SIG-M5 treated with dmso at 0.1 percent for 504 hours (cell line): ENCODE measurements around the gene ASAP2.

Experiments
- DNase-seq: peaks from one replicate; lab custom pipeline; 2025; ENCODE audit not compliant: unreplicated experiment; lab: John Stamatoyannopoulos, UW

ASAP2 gene

GRCh38 chr2:9374071-9374730 lies 167.6 kb downstream of the ASAP2 start:
- DNase-seq: no peak

DNA sequence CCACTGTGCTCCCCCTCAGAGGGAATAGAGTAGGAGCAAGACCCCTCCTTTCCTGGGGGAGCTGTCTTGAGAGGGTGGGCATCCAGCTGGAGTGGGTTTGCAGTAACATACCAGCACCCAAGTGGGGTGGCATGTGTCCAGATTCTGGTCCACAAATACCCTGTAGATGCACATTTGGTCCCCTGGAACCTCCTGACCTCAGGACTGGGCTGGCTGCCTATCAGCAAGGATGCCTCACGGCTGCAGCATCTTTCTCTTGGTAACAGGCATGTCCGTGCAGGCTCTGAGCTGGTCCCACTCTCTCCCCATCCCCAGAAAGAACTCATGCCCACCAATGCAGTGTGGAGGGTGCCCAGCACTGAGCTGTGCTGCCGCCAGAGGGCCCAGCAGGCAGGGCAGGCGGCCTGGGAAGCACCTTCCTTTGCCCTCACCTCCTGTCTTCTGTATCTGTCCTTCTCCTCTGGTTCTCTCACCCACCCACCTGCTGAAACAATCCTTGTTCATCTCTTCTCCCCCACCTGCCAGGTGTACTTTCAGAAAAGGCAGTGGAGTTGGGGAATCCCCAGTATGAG lies 169.3 kb downstream of the ASAP2 start:
- DNase-seq: no peak

DNA sequence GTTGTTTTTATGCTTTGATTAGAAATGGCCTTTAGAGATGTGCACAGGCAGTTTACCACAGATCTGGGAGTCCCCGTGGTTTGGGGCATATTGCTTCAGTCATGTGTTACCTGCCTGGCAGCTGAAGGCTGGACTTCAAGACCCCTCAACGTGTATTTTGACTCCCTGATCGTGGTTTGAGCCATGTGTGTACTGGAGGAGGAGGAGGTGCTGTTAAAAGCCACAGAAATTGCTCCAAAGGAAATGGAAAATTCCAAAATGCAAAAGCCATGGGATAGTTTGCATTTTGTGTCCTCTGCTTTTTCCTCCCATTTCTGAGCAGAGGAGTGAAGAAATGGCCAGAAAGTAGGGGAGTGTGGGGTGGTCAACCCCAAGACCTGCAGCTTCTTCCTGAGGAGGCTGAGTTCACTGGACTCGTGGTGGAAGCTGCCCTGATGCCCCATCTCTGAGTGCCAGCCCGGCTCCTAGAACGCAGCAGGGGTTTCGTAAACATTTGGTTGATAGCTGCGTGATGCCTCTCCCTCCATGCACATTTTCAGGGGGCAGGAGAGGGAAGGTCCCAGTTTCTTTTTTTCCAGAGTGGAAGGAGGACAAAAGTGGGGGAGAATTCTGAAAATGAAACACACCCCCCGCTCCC lies 171.0 kb downstream of the ASAP2 start:
- DNase-seq: no peak

DNA sequence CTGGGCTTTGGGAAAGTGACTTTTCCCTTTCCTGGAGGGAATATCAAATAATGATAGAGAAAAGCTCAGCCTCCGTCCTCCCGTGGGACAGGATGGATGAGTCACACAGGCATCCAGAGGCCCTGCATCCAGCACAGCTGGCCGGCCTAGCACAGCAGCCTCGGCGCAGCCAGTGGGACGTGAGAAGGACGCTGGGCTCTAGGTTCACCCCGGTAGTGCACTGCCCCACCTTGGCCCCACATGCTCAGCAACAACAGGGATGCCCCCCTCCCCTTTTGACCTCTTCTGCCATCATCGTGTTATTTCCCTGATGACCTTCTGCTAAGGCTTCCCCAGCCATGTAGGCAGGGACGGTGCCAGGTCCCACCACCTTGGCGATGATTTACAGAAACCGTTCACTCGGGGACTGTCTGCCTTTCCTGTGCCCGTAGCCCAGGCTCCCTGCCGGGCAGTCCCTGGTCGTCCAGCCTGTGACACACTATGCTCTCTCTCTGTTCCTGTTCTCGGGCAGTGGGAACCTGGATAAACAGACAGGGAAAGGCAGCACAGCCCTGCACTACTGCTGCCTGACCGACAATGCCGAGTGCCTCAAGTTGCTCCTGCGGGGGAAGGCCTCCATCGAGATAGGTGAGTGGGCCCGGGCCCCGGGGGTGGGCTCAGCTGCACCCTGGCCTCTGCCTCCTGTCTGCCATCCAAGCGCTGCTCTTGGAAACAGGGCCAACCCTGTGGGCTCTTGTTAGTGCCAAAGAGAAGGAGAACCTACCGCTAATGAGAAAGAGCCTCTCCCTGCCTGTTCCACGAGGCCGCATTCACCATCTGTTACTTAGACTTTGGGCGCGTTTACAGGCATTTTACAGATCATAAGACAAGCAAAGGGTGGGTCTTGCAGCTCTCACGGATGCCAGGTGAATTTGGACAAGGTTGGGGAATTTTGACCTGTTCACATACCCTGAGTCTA lies 172.1 kb downstream of the ASAP2 start:
- DNase-seq: no peak

DNA sequence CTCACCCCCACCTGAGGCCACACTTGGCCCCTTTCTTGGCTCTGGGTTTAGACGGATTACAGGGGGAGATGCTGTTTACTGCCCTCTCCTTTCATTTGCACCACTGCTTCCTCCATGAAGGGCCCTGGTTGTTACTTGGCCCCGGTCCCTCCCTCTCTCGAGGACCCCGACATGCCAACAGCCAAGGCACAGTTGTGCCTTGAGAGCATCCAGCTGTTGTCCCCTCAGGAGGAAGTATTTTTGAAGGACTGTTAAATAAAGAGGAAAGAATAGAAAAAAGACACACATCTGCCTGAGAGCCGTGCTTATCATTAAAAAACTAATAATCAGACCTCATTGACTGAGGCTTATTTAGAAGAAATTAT lies 172.8 kb downstream of the ASAP2 start:
- DNase-seq: no peak

GRCh38 chr2:9380702-9381628 lies 174.4 kb downstream of the ASAP2 start:
- no peak for DNase-seq

- DNase-seq: no peak
Measured at GRCh38 chr2:9382604-9383235, 176.1 kb downstream of the ASAP2 start.

DNA sequence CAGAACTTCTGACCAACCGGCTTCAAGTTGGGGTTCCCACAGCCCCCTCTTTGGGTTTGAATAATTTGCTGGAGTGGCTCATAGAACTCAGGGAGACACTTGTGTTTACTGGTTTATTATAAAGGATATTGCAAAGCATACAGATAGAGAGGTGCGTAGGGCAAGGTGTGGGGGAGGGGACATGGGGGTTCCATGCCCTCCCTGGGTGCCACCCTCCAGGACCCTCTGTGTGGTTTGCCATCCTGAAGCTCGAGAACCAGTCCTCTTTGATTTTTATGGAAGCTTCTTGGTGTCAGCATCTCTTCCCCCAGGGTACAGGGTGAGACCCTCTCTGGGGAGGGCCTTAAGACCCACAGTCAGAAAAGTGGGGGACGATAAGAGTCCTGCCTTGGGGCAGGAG lies 177.9 kb downstream of the ASAP2 start:
- no peak for DNase-seq

GRCh38 chr2:9385841-9386240 lies 179.2 kb downstream of the ASAP2 start:
- DNase-seq: no peak

- no peak for DNase-seq
Measured at GRCh38 chr2:9388199-9388681, 181.6 kb downstream of the ASAP2 start.

- no peak for DNase-seq
Measured at GRCh38 chr2:9388950-9389911, 182.6 kb downstream of the ASAP2 start.

DNA sequence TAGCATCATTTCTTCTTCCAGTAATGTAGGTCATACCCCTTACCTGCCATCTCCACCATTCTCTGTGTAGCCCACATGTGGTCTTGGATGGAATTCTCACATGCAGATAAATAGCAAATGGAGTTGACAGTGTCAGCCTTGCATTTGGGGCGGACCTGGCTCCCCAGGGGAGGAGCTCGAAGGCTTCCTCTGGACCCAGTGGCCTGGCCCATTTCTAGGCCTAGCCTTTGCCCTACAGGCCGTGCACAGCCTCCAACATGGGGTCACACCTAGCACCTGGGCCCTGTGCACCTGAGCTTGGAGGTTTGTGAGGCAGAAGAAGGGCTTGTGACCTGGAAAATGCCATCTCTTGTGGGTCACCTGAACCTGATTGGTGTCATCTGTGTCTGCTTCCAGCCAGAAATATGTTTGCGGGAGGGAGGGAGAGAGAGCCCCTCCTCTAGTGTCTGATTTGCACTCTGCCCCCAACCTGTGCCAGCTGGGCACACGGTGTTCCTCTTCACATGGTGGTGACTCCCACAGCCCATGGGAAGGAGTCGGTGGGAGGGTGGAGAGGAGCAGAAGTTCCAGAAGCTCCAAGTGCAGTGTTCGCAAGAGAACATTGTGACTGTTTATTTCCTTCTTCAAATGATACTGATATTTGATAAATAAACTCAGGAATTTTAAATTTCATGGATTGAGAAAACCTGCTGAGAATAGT lies 183.7 kb downstream of the ASAP2 start:
- DNase-seq: no peak

DNA sequence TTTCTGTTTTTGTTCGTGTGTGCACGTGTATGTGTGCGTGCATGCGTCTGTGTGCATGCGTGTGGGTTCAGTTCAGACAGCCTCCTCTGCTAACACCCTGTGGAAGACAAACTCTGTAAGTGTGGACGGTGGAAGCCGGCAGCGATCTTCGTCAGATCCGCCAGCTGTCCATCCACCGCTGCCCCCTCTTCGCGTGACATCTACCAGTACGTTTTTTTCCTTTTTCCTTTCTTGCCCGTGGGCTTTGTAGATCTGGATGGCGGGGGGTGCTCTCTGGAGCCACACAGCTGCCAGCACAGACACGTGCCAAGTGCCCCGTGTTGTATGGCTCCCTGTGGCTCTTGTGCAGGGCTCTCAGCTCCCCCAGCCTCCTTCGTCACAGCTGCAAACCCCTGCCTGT lies 184.4 kb downstream of the ASAP2 start:
- DNase-seq: no peak

GRCh38 chr2:9391961-9392720 lies 185.5 kb downstream of the ASAP2 start:
- DNase-seq: no peak

GRCh38 chr2:9392898-9393765 lies 186.5 kb downstream of the ASAP2 start:
- DNase-seq: no peak

GRCh38 chr2:9394816-9395215 lies 188.2 kb downstream of the ASAP2 start:
- DNase-seq: no peak
